Ascending aorta (tissue), 2 donors: ENCODE data around the gene TBCA. TPM values are rescaled to one million over a fixed set of nuclear protein-coding genes. Genes with fewer than 3 reads are reported as not detected.

Experiments used
- DNase-seq, 2 donors: peaks; one replicate each; pipeline ENCODE4 v3.0.0-alpha.2; 2019; ENCODE audit warnings: low spot score in 2 of 2
- H3K27ac ChIP-seq, 2 donors: fragments of 200-600 bp; sonication (generic); one replicate each; pipeline ENCODE4 v1.5.1; 2016 to 2017; ENCODE audit warnings: mild to moderate bottlenecking in 1 of 2
- H3K27me3 ChIP-seq: fragments of 200-600 bp; sonication (generic); one replicate; pipeline ENCODE4 v1.5.1; 2017
- H3K36me3 ChIP-seq, 2 donors: fragments of 200-600 bp; sonication (generic); one replicate each; pipeline ENCODE4 v1.5.1; 2016
- H3K4me1 ChIP-seq, 2 donors: fragments of 200-600 bp; sonication (generic); one replicate each; pipeline ENCODE4 v1.5.1; 2016 to 2017; ENCODE audit warnings: mild to moderate bottlenecking in 1 of 2
- H3K4me3 ChIP-seq, 2 donors: fragments of 200-600 bp; sonication (generic); one replicate each; pipeline ENCODE4 v1.5.1; 2016 to 2017; ENCODE audit warnings: mild to moderate bottlenecking in 1 of 2
- H3K9me3 ChIP-seq, 2 donors: fragments of 200-600 bp; sonication (generic); one replicate each; pipeline ENCODE4 v1.5.1; 2016
- CTCF ChIP-seq, 3 experiments: fragments of 200-600 bp in 2 of 3; fragments of 450-650 bp in 1 of 3; sonication (generic) in 2 of 3; IDR thresholded peaks; one replicate each; pipeline ENCODE4 v1.5.1; 2016 to 2019; ENCODE audit warnings: antibody characterized with exemption in 3 of 3, mild to moderate bottlenecking in 1 of 3, moderate library complexity in 1 of 3
- intact Hi-C: fragments of 100-400 bp; cut with DNase I; formaldehyde crosslinking; loops from one replicate; pipeline ENCODE4 v1.15.1; 2023
- total RNA-seq: library from RNA; depleted of rRNA; stranded (reverse); fragments of >200 nt; gene quantifications from one replicate; pipeline ENCODE4 v1.1.0, GENCODE V29; 2016

The TBCA gene
- total RNA-seq = 27.4 TPM

- intact Hi-C loops = loop anchor here (5.0 to 10.0 kb wide), 5 partner anchors 76 to 741 kb away; partner anchors contain the start of genes AGGF1 and WDR41
- H3K4me1 ChIP-seq = peaks cover 4 to 30% of the 10 kb centered on the region in 2 donors
- peak; percentile 43 to 92 for DNase-seq
These were observed at the start of gene TBCA for GRCh38 chr5:77775790-77776553. TSS of gene TBCA (minus strand) at chr5:77776339. CDS start at chr5:77776257, 82 bp downstream.

GRCh38 chr5:77824981-77825380 lies 48.8 kb upstream of the TBCA start:
- no peak overlapping the region for H3K4me3 ChIP-seq
- no peaks in the 10 kb centered on the region for H3K4me1 ChIP-seq
- DNase-seq = no peak
- TF ChIP-seq CTCF (IDR thresholded peaks at IDR 0.05) = no peak
- H3K36me3 ChIP-seq = no peaks in the 10 kb centered on the region
- H3K27me3 ChIP-seq = no peaks in the 10 kb centered on the region
- H3K9me3 ChIP-seq = no peaks in the 10 kb centered on the region
- H3K27ac ChIP-seq = no peak overlapping the region
- intact Hi-C loops = no loop called here

More at GRCh38 chr5:77775790-77776553, at the start of gene TBCA:
- H3K27ac ChIP-seq = peak within 1 kb of the TSS; percentile 96 to 98
- H3K4me3 ChIP-seq = peak within 1 kb of the TSS; percentile 81 to 88
- H3K36me3 ChIP-seq = no peaks in the 10 kb centered on the region
- TF ChIP-seq CTCF (IDR thresholded peaks at IDR 0.05) = peak; percentile 30 to 37 (median 33)
- H3K27me3 ChIP-seq = no peaks in the 10 kb centered on the region
- H3K9me3 ChIP-seq = no peaks in the 10 kb centered on the region

- TF ChIP-seq CTCF (IDR thresholded peaks at IDR 0.05) = no peak
- Histone ChIP-seq H3K27ac (no peak overlapping the region), H3K4me3 (no peak overlapping the region), H3K4me1 (no peaks in the 10 kb centered on the region), H3K36me3 (no peaks in the 10 kb centered on the region), H3K27me3 (no peaks in the 10 kb centered on the region), H3K9me3 (no peaks in the 10 kb centered on the region)
- intact Hi-C loops = no loop called here
- DNase-seq = no peak
These were observed 40.5 kb upstream of the TBCA start for GRCh38 chr5:77816686-77817085.

- H3K9me3 ChIP-seq = no peaks in the 10 kb centered on the region
- no peaks in the 10 kb centered on the region for H3K36me3 ChIP-seq
These were observed 36.9 kb upstream of the TBCA start for GRCh38 chr5:77812926-77813589.

GRCh38 chr5:77806213-77806843 lies 30.2 kb upstream of the TBCA start:
- no peaks in the 10 kb centered on the region for H3K27me3 ChIP-seq
- H3K36me3 ChIP-seq = no peaks in the 10 kb centered on the region
- peaks cover 0 to 9% of the 10 kb centered on the region in 2 donors for H3K9me3 ChIP-seq
- no peaks in the 10 kb centered on the region for H3K4me1 ChIP-seq
- intact Hi-C loops = no loop called here
- no peak overlapping the region for H3K4me3 ChIP-seq
- no peak for DNase-seq
- no peak overlapping the region for H3K27ac ChIP-seq
- TF ChIP-seq CTCF (IDR thresholded peaks at IDR 0.05) = no peak

More at GRCh38 chr5:77812926-77813589, 36.9 kb upstream of the TBCA start:
- TF ChIP-seq CTCF (IDR thresholded peaks at IDR 0.05) = no peak
- intact Hi-C loops = no loop called here
- Histone ChIP-seq H3K27me3 (no peaks in the 10 kb centered on the region), H3K27ac (no peak overlapping the region), H3K4me1 (no peaks in the 10 kb centered on the region), H3K4me3 (no peak overlapping the region)
- no peak for DNase-seq
